Cardiac muscle cell (in vitro differentiated cells and primary cell): Measurements from ENCODE around the gene MAN1A1. TPM values are rescaled to one million over a fixed set of nuclear protein-coding genes. Genes with fewer than 3 reads are reported as not detected.

ENCODE experiments used
- DNase-seq, 2 donors: peaks; one replicate each; pipeline versions ENCODE4 v3.0.0 to v3.0.0-alpha.2; 2010 to 2017; ENCODE audit warnings: low read depth in 1 of 2, low spot score in 1 of 2
- H3K27ac ChIP-seq: fragments of 200-600 bp; sonication (generic); 2 replicates; pipeline ENCODE4 v1.5.1; 2016
- H3K27me3 ChIP-seq: fragments of 200-600 bp; sonication (generic); 2 replicates; pipeline ENCODE4 v1.6.0; 2016; ENCODE audit warnings: control low read depth
- H3K36me3 ChIP-seq: fragments of 200-600 bp; sonication (generic); 2 replicates; pipeline ENCODE4 v1.5.1; 2016; ENCODE audit warnings: control low read depth
- H3K4me1 ChIP-seq: fragments of 200-600 bp; sonication (generic); 2 replicates; pipeline ENCODE4 v1.8.1; 2017; ENCODE audit warnings: low read depth, mild to moderate bottlenecking, mixed run types
- H3K4me3 ChIP-seq: fragments of 200-600 bp; sonication (generic); 2 replicates; pipeline ENCODE4 v1.5.1; 2016; ENCODE audit warnings: mild to moderate bottlenecking
- H3K9me3 ChIP-seq: fragments of 200-600 bp; sonication (generic); 2 replicates; pipeline ENCODE4 v1.5.1; 2017; ENCODE audit warnings: low read depth, mild to moderate bottlenecking, control low read depth
- CTCF ChIP-seq: IDR thresholded peaks from 2 replicates; pipeline ENCODE4 v1.5.1; 2012; ENCODE audit warnings: low read depth, mild to moderate bottlenecking, low read length
- polyA plus RNA-seq: library from polyadenylated mRNA; unstranded; fragments of >200 nt; fragmentation: Nextera tagmentation; extraction: Ambion mirVana; gene quantifications from 2 replicates; pipeline ENCODE4 v1.2.1, GENCODE V29; 2016
- total RNA-seq: library from RNA; depleted of rRNA; stranded (reverse); fragments of >200 nt; gene quantifications from 2 replicates; pipeline ENCODE4 v1.2.3, GENCODE V29; 2016

The MAN1A1 gene
- total and polyA plus RNA-seq, 2 experiments from 2014 or later, result 19.2 to 34.8 TPM

GRCh38 chr6:119337252-119337651, 12.3 kb downstream of the MAN1A1 start:
- H3K27me3 ChIP-seq, result no peaks in the 10 kb centered on the region
- peaks cover 31% of the 10 kb centered on the region for H3K4me1 ChIP-seq
- no peak for DNase-seq
- H3K36me3 ChIP-seq, result no peaks in the 10 kb centered on the region
- H3K4me3 ChIP-seq, result no peak overlapping the region
- H3K27ac ChIP-seq, result no peak overlapping the region
- H3K9me3 ChIP-seq, result no peaks in the 10 kb centered on the region
- no peak for TF ChIP-seq CTCF

- H3K4me3 ChIP-seq, result no peak overlapping the region
- peaks cover 12% of the 10 kb centered on the region for H3K4me1 ChIP-seq
- no peaks in the 10 kb centered on the region for H3K36me3 ChIP-seq
- H3K27me3 ChIP-seq, result no peaks in the 10 kb centered on the region
- DNase-seq, result peak in 1 of 2 donors; percentile 62
- H3K9me3 ChIP-seq, result no peaks in the 10 kb centered on the region
- TF ChIP-seq CTCF, result no peak
- H3K27ac ChIP-seq, result no peak overlapping the region
Measured at GRCh38 chr6:119334535-119335264, 14.9 kb downstream of the MAN1A1 start.

- DNase-seq, result no peak
- Histone ChIP-seq H3K4me1 (peaks cover 12% of the 10 kb centered on the region), H3K9me3 (no peaks in the 10 kb centered on the region), H3K36me3 (no peaks in the 10 kb centered on the region), H3K27me3 (no peaks in the 10 kb centered on the region), H3K4me3 (no peak overlapping the region), H3K27ac (no peak overlapping the region)
- TF ChIP-seq CTCF, result peak; percentile 4
Measured at GRCh38 chr6:119333707-119334295, 15.8 kb downstream of the MAN1A1 start.

GRCh38 chr6:119333063-119333609, 16.4 kb downstream of the MAN1A1 start:
- H3K9me3 ChIP-seq, result no peaks in the 10 kb centered on the region
- no peak overlapping the region for H3K4me3 ChIP-seq
- no peak overlapping the region for H3K27ac ChIP-seq
- peaks cover 11% of the 10 kb centered on the region for H3K4me1 ChIP-seq
- DNase-seq, result no peak
- H3K27me3 ChIP-seq, result no peaks in the 10 kb centered on the region
- no peaks in the 10 kb centered on the region for H3K36me3 ChIP-seq
- no peak for TF ChIP-seq CTCF

GRCh38 chr6:119331663-119332286, 17.8 kb downstream of the MAN1A1 start:
- H3K4me3 ChIP-seq, result no peak overlapping the region
- no peaks in the 10 kb centered on the region for H3K9me3 ChIP-seq
- no peak overlapping the region for H3K27ac ChIP-seq
- no peak for TF ChIP-seq CTCF
- H3K4me1 ChIP-seq, result peaks cover 8% of the 10 kb centered on the region
- H3K27me3 ChIP-seq, result no peaks in the 10 kb centered on the region
- DNase-seq, result no peak
- no peaks in the 10 kb centered on the region for H3K36me3 ChIP-seq
